HepG2 (cell line): ENCODE measurements around the gene GARIN6. TPM values are rescaled to one million over a fixed set of nuclear protein-coding genes. Genes with fewer than 3 reads are reported as not detected.

Experiments
- AGO1 ChIP-seq: fragments of 200-400 bp; formaldehyde crosslinking; IDR thresholded peaks from 2 replicates; pipeline ENCODE4 v1.6.1; 2017; ENCODE audit warnings: mild to moderate bottlenecking, low read depth, low read length, moderate library complexity; ENCODE audit not compliant: poor library complexity, severe bottlenecking
- HMGA1 ChIP-seq: sonication (generic); formaldehyde crosslinking; conservative IDR thresholded peaks from 2 replicates; pipeline ENCODE4 v1.4.0; 2020; ENCODE audit warnings: missing genetic modification reagents
- KMT2B ChIP-seq: IDR thresholded peaks from 2 replicates; pipeline ENCODE4 v1.6.1; 2016; ENCODE audit warnings: missing genetic modification reagents, missing compliant biosample characterization
- ZBTB46 ChIP-seq: sonication (generic); formaldehyde crosslinking; IDR thresholded peaks from 2 replicates; pipeline ENCODE4 v1.4.0; 2020; ENCODE audit warnings: mild to moderate bottlenecking, missing genetic modification reagents, borderline replicate concordance
- ZBTB49 ChIP-seq: sonication (generic); formaldehyde crosslinking; IDR thresholded peaks from 2 replicates; pipeline ENCODE4 v1.4.0; 2020; ENCODE audit warnings: missing genetic modification reagents, borderline replicate concordance
- polyA plus RNA-seq, 8 experiments: library from polyadenylated mRNA; depleted of rRNA in 3 of 8; stranded (reverse) in 7 of 8; unstranded in 1 of 8; fragments of >200 nt; fragmentation: Illumina TruSeq in 4 of 8; extraction: Trizol in 4 of 8; gene quantifications; 2 replicates each; pipeline versions ENCODE4 v1.2.1 to v1.2.3, GENCODE V29; 2011 to 2016; ENCODE audit warnings: low read depth in 4 of 8, missing spikeins in 1 of 8, mixed read lengths in 1 of 8; ENCODE audit not compliant: insufficient read depth in 1 of 8
- total RNA-seq, 5 experiments: library from RNA; depleted of rRNA; stranded (reverse); fragments of >200 nt; fragmentation: Illumina TruSeq; extraction: Trizol; gene quantifications; 2 replicates each; pipeline ENCODE4 v1.2.3, GENCODE V29; 2016; ENCODE audit warnings: low read depth in 1 of 5

GARIN6 gene
- total and polyA plus RNA-seq, 2 of the 13 experiments (the other 11 are each of a cell fraction or from before 2014, with no cell fraction given), result not detected

- TF ChIP-seq ZBTB49 (CRISPR knock-in tag) (no peak), AGO1 (no peak), HMGA1 (CRISPR knock-in tag) (no peak), KMT2B (CRISPR knock-in tag) (no peak), ZBTB46 (CRISPR knock-in tag) (no peak)
Observed at GRCh38 chr12:99695050-99695449, 47.5 kb downstream of the GARIN6 start (continued).
